M059J (cell line): ENCODE data around the gene SLC39A10. TPM values are rescaled to one million over a fixed set of nuclear protein-coding genes. Genes with fewer than 3 reads are reported as not detected.

Experiments
- DNase-seq: peaks from one replicate; pipeline ENCODE4 v3.0.0-alpha.2; 2012; ENCODE audit warnings: low read depth
- total RNA-seq: library from RNA; depleted of rRNA; stranded (reverse); fragments of >200 nt; shearing (Covaris generic); gene quantifications from 2 replicates; pipeline ENCODE4 v1.2.3, GENCODE V29; 2014

SLC39A10 gene
- total RNA-seq, 1 experiment from 2014 or later: 18.3 TPM

DNA sequence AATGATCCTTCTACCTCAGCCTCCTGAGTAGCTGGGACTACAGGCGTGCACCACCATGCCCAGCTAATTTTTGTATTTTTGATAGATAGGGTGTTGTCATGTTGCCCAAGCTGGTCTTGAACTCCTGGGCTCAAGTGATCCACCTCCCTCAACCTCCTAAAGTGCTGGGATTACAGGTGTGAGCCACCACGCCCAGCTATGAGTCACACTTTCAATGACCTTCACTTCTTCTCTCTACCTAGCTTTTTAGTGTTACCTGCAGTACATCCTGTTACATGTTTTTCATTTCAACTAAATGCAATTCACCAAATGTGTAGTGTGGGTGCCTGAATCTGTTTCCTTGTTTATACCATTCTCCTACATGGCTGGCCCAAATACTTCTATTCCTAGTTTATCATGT is 64.0 kb downstream of the SLC39A10 start:
- DNase-seq: no peak

DNA sequence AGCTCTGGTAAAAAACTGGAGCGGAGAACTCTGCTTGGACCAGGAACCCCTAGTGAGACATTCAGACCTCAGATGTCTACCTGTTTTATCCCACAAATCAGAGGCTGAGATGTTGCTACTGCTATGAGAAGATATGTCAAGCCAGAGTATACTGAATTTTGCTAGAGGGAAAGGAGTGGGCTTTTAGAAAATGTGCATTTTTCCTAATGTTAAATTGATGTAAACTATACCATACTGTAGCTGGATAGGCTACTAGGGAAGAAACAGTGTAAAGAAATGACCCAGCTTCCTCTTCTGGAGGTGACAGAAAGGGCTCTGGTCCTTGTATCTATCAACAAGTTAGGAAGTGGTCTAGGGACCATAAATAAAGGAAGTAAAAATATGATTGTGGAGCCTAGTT is 65.0 kb downstream of the SLC39A10 start:
- DNase-seq: no peak

DNA sequence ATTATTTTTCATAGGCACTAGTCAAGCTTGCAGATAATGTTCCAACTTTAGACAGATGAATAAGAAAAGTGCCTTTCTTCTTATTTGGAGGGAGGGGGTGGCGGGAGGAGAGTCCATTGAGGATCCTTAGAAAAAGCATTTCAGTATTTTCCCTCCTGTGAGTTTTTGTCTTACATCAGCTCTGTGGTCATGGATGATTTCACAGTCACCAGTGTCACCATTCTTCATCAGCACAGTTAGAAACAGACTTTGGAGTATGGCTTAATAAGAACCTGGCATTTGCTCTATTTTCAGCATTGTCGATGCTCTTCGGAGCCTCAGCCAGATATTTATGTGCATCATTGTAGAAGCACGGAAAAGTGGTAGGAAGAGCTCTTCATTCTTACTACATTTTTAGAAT is 70.1 kb downstream of the SLC39A10 start:
- DNase-seq: no peak

DNA sequence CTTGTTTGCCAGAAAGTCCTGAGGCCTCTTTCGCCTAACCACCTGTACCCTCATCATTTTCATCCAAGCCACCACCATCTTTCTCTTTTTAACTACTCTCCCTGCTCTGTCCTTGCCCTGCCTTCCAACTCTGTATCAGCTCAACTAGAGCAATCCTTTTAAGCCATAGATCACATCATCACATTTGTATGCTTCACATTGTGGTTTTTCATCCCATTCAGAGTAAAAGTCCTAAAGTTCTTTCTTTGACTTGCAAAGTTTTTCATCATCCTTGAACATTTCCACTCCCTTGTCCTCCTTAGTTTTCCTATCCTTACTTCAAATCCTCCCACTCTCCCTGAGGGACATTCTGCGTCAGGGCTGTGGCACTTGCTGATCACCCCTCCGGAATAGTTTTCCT is 73.9 kb downstream of the SLC39A10 start:
- DNase-seq: no peak

DNA sequence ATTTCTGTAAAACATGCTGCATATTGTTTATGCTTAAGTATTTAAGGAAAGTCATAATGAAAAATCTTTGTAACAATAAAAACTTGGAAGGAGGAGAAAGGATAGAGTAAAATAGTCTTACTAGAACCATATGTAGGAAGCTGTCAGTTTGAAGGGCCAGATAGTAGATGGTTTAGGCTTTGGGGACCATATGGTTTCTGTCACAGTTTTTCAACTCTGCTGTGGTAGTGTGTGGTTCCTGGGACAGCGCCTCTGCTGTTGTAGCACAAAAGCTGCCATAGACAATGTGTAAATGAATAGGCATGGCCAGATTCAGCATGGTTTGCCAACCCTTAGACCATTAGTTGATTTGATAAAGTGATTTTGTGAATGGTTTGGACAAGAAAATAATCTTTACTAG is 75.5 kb downstream of the SLC39A10 start:
- DNase-seq: no peak

DNA sequence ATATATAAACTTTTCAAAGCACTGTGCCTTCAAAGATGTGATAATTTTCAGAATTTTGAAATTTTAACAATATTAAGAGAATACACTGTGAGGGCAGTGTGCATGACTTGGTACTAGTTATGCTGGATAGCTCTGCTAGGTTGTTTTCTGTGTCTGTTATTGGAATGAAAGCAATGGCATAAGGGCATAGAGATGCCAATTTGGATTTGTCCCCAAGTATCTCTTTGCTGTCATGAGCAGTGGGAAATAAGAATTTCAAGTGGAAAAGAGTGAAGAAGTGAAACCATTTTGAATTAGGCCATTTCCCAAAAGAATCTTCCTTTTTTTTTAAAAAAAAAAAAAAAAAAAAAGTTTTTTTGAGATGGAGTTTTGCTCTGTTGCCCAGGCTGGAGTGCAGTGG is 76.8 kb downstream of the SLC39A10 start:
- no peak for DNase-seq

DNA sequence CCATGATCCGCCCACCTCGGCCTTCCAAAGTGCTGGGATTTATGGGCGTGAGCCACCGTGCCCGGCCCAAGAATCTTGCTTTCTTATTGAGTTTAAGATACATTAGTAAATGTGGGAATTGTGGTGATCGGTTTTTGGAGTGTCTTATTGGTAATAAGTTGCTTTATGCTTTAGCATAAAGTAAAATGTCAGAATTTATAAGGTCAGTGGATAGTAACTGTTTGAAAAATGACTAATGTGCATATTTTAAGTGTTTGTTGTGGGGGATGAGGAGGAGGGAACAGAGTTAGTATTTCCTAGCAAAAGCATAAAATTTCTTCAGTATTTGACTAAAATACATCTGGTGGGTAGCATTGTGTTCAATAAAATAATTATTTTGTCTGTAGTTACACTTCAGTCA is 77.4 kb downstream of the SLC39A10 start:
- DNase-seq: no peak

- no peak for DNase-seq
These were observed 77.9 kb downstream of the SLC39A10 start for GRCh38 chr2:195734931-195735330.

GRCh38 chr2:195735347-195735746 is 78.3 kb downstream of the SLC39A10 start:
- DNase-seq: no peak

- DNase-seq: no peak
These were observed 80.7 kb downstream of the SLC39A10 start for GRCh38 chr2:195737511-195738325.

DNA sequence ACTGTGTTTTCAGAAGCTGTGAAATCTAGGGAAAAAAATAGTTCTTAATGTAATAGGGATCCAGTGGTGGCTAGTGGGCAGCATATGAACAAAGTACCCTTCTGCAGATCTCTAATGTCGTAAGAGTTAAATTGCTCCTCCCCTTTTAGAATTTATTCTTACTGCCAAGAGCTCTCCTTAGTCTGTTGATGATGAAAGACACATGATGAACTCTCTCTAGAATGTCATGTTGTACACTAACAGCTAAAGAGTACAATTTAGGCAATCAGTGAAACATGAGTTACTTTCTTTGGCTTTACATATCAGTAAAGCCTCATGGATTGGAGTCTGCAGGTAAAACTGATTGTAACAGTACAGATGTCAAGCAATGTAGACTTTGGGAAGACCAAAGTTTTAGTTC is 84.2 kb downstream of the SLC39A10 start:
- no peak for DNase-seq

DNA sequence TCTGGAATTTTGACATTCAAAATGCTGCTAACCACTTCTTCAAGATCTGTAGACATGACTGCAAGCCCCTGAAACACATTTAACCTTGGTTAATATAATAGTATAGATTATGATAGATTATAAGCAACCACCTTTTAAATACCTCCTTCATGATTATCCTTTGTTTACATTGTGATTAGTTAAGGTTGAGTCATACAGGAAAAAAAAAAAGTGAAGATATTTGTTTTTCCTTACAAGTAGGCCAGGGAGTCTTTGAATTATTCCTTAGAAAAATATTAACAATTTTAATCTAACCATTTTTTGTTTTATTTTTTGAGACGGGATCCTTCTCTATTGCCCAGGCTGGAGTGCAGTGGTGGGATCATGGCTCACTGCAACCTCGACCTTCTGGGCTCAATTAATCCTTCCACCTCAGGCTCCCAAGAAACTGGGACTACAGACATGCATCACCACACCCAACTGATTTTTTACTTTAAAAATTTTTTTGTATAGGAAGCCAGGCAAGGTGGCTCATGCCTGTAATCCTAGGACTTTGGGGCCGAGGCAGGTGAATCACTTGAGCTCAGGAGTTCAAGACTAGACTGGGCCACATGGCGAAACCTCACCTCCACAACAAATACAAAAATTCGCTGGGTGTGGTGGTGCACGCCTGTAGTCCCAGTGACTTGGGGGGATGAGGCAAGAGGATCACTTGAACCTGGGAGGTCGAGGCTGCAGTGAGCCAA is 99.4 kb downstream of the SLC39A10 start:
- DNase-seq: peak; percentile 30

DNA sequence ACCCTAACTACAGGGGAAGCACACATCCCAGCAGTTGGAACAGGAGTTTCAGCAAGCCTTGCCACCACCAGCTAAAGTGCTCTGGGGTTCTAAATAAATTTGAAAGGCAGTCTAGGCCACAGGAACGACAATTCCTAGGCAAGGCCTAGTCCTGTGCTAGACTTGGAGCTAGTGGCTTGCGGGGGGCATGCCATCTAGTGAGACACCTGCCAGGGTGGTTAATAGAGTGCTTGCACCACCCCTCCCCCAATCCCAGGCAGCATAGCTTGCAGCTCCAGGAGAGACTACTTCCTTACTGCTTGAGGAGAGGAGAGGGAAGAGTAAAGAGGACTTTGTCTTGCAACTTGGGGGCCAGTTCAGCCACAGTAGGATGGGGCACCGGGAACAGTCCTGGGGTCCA is 101.8 kb downstream of the SLC39A10 start:
- DNase-seq: no peak

DNA sequence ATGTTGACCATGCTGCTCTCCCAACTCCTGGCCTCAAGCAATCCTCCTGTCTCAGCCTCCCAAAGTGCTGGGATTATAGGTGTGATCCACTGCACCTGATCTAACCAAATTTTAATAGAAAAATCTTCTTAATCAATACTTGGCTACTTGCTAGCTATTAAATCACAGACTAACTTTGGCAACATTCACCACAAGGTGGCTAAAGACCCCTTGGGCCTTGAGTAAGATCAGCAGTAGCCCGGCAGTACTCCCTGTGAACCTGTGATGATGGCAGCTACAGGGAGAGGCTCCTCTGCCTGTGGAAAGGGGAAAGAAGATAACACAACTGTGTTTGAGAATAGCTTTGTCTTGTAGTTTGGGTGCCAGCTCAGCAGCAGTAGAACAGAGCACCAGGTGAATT is 102.9 kb downstream of the SLC39A10 start:
- no peak for DNase-seq

- DNase-seq: no peak
These were observed 106.8 kb downstream of the SLC39A10 start for GRCh38 chr2:195763866-195764265.

DNA sequence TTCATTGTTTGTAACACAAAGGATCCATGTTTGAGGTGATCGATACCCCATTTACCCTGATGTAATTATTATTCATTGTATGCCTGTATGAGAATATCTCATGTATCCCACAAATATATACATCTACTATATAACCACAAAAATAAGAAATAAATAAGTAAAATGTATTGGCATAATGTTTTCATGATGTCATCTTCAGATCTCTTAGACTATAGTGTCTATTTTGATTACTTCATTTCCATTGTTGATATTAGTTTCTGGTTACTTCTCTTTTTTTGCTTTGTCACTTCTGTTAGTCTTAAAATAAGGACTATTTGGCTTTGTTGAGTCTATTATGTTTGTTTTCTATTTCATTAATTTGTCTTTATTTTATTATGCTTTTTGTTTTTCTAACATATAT is 109.7 kb downstream of the SLC39A10 start:
- no peak for DNase-seq

DNA sequence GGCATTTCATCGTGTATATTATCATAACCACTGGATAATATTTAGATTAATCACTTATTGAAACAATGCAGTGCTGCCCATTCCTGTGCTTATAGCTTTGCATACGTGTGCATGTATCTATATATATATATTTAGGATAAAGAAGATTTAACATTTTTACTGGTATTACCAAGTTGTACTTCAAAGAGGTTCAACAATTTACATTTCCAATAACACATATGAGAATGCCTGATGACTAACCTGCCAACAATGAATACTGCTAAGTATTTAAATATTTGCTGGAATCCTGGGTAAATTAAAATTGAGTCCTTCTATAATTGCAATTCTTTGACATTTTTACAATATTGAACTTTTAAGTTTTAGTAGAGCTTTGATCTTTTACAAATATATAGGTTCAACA is 111.4 kb downstream of the SLC39A10 start:
- DNase-seq: no peak

DNA sequence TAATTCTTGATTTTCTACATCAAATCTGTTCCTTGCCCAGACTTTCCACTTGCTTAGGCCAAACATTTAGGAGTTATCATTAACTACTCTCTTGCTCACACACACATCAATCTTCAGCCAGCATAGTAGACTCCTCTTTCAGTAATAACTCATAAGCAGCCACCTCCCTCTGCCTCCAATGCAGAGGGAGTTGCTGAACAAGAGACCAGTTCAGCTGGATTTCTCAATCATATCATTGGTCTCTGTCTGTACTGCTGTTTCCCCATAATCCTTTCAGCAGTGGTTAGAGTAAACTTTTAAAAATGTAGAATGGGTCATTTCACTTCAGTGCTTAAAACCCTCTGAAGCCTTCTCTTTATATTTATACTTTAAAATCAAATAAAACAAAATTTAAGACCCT is 112.9 kb downstream of the SLC39A10 start:
- DNase-seq: no peak

- peak; percentile 6 for DNase-seq
These were observed 122.5 kb downstream of the SLC39A10 start for GRCh38 chr2:195779491-195779890.

DNA sequence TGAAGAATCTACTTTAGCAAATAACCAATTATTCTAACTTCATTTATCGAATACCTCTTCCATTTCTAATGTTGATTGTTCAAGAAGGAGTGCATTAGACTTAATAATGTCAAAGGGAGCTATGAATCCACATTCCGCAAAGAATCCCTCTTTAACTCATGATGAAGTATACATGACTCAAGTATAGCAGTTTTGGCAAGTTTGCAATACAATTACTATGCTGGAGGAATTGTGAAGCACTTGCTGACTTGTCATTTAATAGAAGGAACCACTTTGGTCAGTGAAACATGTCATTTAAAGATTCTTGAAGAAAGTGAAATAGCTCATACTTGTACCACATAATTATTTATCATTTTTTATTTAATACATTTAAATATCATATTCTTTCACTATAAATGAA is 125.1 kb downstream of the SLC39A10 start:
- DNase-seq: peak; percentile 5
